CD14-positive monocyte (primary cell): ENCODE measurements around the gene RBM43. TPM values are rescaled to one million over a fixed set of nuclear protein-coding genes. Genes with fewer than 3 reads are reported as not detected.

ENCODE experiments used
- DNase-seq, 3 donors: peaks; one replicate each; pipeline ENCODE4 v3.0.0-alpha.2; 2011 to 2022
- H2AFZ ChIP-seq: 2 replicates; pipeline ENCODE4 v1.6.0; 2012; ENCODE audit warnings: mild to moderate bottlenecking, low read depth, low read length, inconsistent platforms; ENCODE audit not compliant: insufficient read depth, poor library complexity, severe bottlenecking
- H3K27ac ChIP-seq, 2 donors: 1 replicate in 1 of 2; 2 replicates in 1 of 2; pipeline ENCODE4 v1.5.1; 2012 to 2013; ENCODE audit warnings: low read length in 2 of 2, control low read depth in 1 of 2, inconsistent platforms in 1 of 2, low read depth in 1 of 2, mild to moderate bottlenecking in 1 of 2
- H3K27me3 ChIP-seq, 2 donors: one replicate each; pipeline versions ENCODE4 v1.6.0 to v1.6.1; 2011 to 2013; ENCODE audit warnings: low read length in 2 of 2; ENCODE audit not compliant: control insufficient read depth in 2 of 2, insufficient read depth in 2 of 2
- H3K36me3 ChIP-seq, 2 donors: replicated peaks in 1 of 2; 1 replicate in 1 of 2; 2 replicates in 1 of 2; pipeline versions ENCODE4 v1.5.1 to v1.6.1; 2012 to 2013; ENCODE audit warnings: low read length in 2 of 2, control low read depth in 1 of 2, inconsistent platforms in 1 of 2, mild to moderate bottlenecking in 1 of 2; ENCODE audit not compliant: insufficient read depth in 2 of 2, control insufficient read depth in 1 of 2
- H3K4me1 ChIP-seq, 2 donors: 1 replicate in 1 of 2; 2 replicates in 1 of 2; pipeline versions ENCODE4 v1.5.1 to v1.6.1; 2012 to 2013; ENCODE audit warnings: low read length in 2 of 2, control low read depth in 1 of 2, inconsistent platforms in 1 of 2, mild to moderate bottlenecking in 1 of 2, moderate library complexity in 1 of 2; ENCODE audit not compliant: insufficient read depth in 2 of 2, control insufficient read depth in 1 of 2
- H3K4me2 ChIP-seq: replicated peaks from 2 replicates; pipeline ENCODE3; 2012; ENCODE audit warnings: low read length, moderate library complexity, mild to moderate bottlenecking; ENCODE audit not compliant: poor library complexity, severe bottlenecking; ENCODE audit errors: extremely low read depth
- H3K4me3 ChIP-seq, 3 experiments: fragments of 200-600 bp in 1 of 3; sonication (generic) in 1 of 3; replicated peaks in 1 of 3; 1 replicate in 2 of 3; 2 replicates in 1 of 3; pipeline ENCODE4 v1.5.1; 2011 to 2013; ENCODE audit warnings: low read length in 3 of 3, mild to moderate bottlenecking in 3 of 3, control low read depth in 2 of 3, low read depth in 2 of 3, inconsistent platforms in 1 of 3, moderate library complexity in 1 of 3
- H3K79me2 ChIP-seq: 2 replicates; pipeline ENCODE4 v1.6.0; 2012; ENCODE audit warnings: mild to moderate bottlenecking, control low read depth, inconsistent platforms, low read length, moderate library complexity; ENCODE audit not compliant: insufficient read depth
- H3K9ac ChIP-seq: 2 replicates; pipeline ENCODE4 v1.6.0; 2017; ENCODE audit warnings: low read length, mild to moderate bottlenecking; ENCODE audit not compliant: insufficient read depth, poor library complexity, severe bottlenecking
- H3K9me3 ChIP-seq, 2 donors: replicated peaks in 1 of 2; 1 replicate in 1 of 2; 2 replicates in 1 of 2; pipeline versions ENCODE4 v1.5.1 to v1.6.1; 2012 to 2013; ENCODE audit warnings: low read length in 2 of 2, control low read depth in 1 of 2; ENCODE audit not compliant: control insufficient read depth in 1 of 2, insufficient read depth in 1 of 2
- H4K20me1 ChIP-seq: 2 replicates; pipeline ENCODE4 v1.6.0; 2012; ENCODE audit warnings: mild to moderate bottlenecking, low read length, control low read depth, moderate library complexity; ENCODE audit not compliant: insufficient read depth
- H3K27ac Mint-ChIP-seq, 7 donors: one replicate each; pipeline ENCODE4 v1.8.0; 2020; ENCODE audit warnings: mild to moderate bottlenecking in 7 of 7, mixed read lengths in 7 of 7, moderate library complexity in 6 of 7, inconsistent platforms in 2 of 7
- H3K27me3 Mint-ChIP-seq, 3 donors: one replicate each; pipeline ENCODE4 v1.8.0; 2021 to 2022; ENCODE audit warnings: low read depth in 3 of 3, mild to moderate bottlenecking in 3 of 3, mixed read lengths in 3 of 3, moderate library complexity in 3 of 3, inconsistent platforms in 1 of 3
- H3K36me3 Mint-ChIP-seq, 2 donors: one replicate each; pipeline ENCODE4 v1.8.0; 2020; ENCODE audit warnings: mixed read lengths in 2 of 2, inconsistent platforms in 1 of 2, mild to moderate bottlenecking in 1 of 2
- H3K4me1 Mint-ChIP-seq: one replicate; pipeline ENCODE4 v1.8.0; 2020; ENCODE audit warnings: mild to moderate bottlenecking, mixed read lengths
- H3K4me3 Mint-ChIP-seq, 2 donors: one replicate each; pipeline ENCODE4 v1.8.0; 2020; ENCODE audit warnings: mild to moderate bottlenecking in 2 of 2, mixed read lengths in 2 of 2, moderate library complexity in 1 of 2
- H3K9me3 Mint-ChIP-seq, 7 donors: one replicate each; pipeline ENCODE4 v1.8.0; 2020 to 2022; ENCODE audit warnings: mixed read lengths in 7 of 7, mild to moderate bottlenecking in 6 of 7, moderate library complexity in 6 of 7, inconsistent platforms in 2 of 7
- CTCF ChIP-seq: fragments of 200-600 bp; IDR thresholded peaks from one replicate; pipeline ENCODE4 v1.8.0; 2022; ENCODE audit warnings: antibody characterized with exemption, mild to moderate bottlenecking
- WGBS: methylation state at CpG from one replicate; pipeline ENCODE4 v1.1.5; 2013; ENCODE audit warnings: missing lambda C conversion rate; ENCODE audit not compliant: insufficient coverage; 5-methylcytosine and 5-hydroxymethylcytosine counted together
- intact Hi-C, 2 donors: fragments of 100-400 bp; cut with micrococcal nuclease; formaldehyde crosslinking; loops; one replicate each; pipeline versions ENCODE4 v1.15.0 to v1.15.1; 2023
- polyA plus RNA-seq, 3 donors: library from polyadenylated mRNA; depleted of rRNA in 1 of 3; unstranded in 2 of 3; stranded (reverse) in 1 of 3; fragments of 300-500 nt in 2 of 3; fragments of >200 nt in 1 of 3; fragmentation: Illumina TruSeq in 2 of 3; gene quantifications; 1 replicate in 2 of 3; 2 replicates in 1 of 3; pipeline ENCODE4 v1.2.3, GENCODE V29; 2012 to 2021

RBM43 gene
- polyA plus RNA-seq, 3 donors = 0.24 to 2.6 (median 0.38) TPM

GRCh38 chr2:151292546-151292945 lies 30.9 kb upstream of the RBM43 start:
- H3K4me3 ChIP-seq = no peak overlapping the region
- H3K9me3 ChIP-seq = peaks cover 0 to 3% of the 10 kb centered on the region in 2 donors
- H4K20me1 ChIP-seq = peaks cover 5% of the 10 kb centered on the region
- H3K4me1 ChIP-seq = peaks cover 38 to 43% of the 10 kb centered on the region in 2 donors
- no peak for TF ChIP-seq CTCF
- H3K4me2 ChIP-seq = no peak overlapping the region
- Mint-ChIP-seq H3K36me3 (peaks cover 0 to 2% of the 10 kb centered on the region in 2 donors), H3K27me3 (no peaks in the 10 kb centered on the region), H3K9me3 (peaks cover 0 to 18% (median 8%) of the 10 kb centered on the region in 7 donors), H3K27ac (no peak overlapping the region), H3K4me1 (peaks cover 35% of the 10 kb centered on the region), H3K4me3 (no peak overlapping the region)
- intact Hi-C loops = loop anchor here (5.0 kb wide), 3 partner anchors 65 to 115 kb away; partner anchors contain the start of genes RIF1 (in 1 of the 2) and TNFAIP6 (in 1 of the 2)
- H3K79me2 ChIP-seq = peaks cover 14% of the 10 kb centered on the region
- no peaks in the 10 kb centered on the region for H3K36me3 ChIP-seq
- no peak overlapping the region for H3K9ac ChIP-seq
- no peak overlapping the region for H3K27ac ChIP-seq
- H2AFZ ChIP-seq = no peak overlapping the region
- no peak for DNase-seq
- H3K27me3 ChIP-seq = no peaks in the 10 kb centered on the region

- Mint-ChIP-seq H3K9me3 (peaks cover 0 to 15% (median 8%) of the 10 kb centered on the region in 7 donors), H3K4me1 (peaks cover 36% of the 10 kb centered on the region), H3K27me3 (no peaks in the 10 kb centered on the region), H3K4me3 (no peak overlapping the region), H3K36me3 (peaks cover 0 to 2% of the 10 kb centered on the region in 2 donors), H3K27ac (peak overlapping the region in 4 of 7 donors; percentile 25 to 84 (median 34))
- no peak for TF ChIP-seq CTCF
- DNase-seq = no peak
- Histone ChIP-seq H2AFZ (no peak overlapping the region), H4K20me1 (peaks cover 8% of the 10 kb centered on the region), H3K4me3 (no peak overlapping the region), H3K4me2 (no peak overlapping the region), H3K27me3 (no peaks in the 10 kb centered on the region), H3K79me2 (peaks cover 18% of the 10 kb centered on the region), H3K27ac (no peak overlapping the region), H3K36me3 (no peaks in the 10 kb centered on the region), H3K9me3 (peaks cover 0 to 3% of the 10 kb centered on the region in 2 donors), H3K4me1 (peaks cover 38 to 43% of the 10 kb centered on the region in 2 donors), H3K9ac (no peak overlapping the region)
- no CpG with 5 or more reads among the region's 2 CpGs for WGBS
- intact Hi-C loops = loop anchor here (5.0 kb wide), 3 partner anchors 65 to 115 kb away; partner anchors contain the start of genes RIF1 (in 1 of the 2) and TNFAIP6 (in 1 of the 2)
Observed at GRCh38 chr2:151292141-151292540, 30.5 kb upstream of the RBM43 start.
